ENCODE results near the gene ITGA5.
A peak's percentile ranks its signal among the peaks of the same experiment; 100 is the strongest.

GRCh38 chr12:54419088-54419887 is at the start of gene ITGA5:
- peak; percentile 63 for TF ChIP-seq POLR2AphosphoS5 (IDR thresholded peaks at IDR 0.05; ENCODE audit: borderline replicate concordance, low read depth, low read length)
- TF ChIP-seq FOXP2 (optimal IDR thresholded peaks at IDR 0.05; ENCODE audit: control extremely low read depth, extremely low read length, insufficient read depth): no peak
